ENCODE measurements around the gene ARPC1A.

ARPC1A gene

DNA sequence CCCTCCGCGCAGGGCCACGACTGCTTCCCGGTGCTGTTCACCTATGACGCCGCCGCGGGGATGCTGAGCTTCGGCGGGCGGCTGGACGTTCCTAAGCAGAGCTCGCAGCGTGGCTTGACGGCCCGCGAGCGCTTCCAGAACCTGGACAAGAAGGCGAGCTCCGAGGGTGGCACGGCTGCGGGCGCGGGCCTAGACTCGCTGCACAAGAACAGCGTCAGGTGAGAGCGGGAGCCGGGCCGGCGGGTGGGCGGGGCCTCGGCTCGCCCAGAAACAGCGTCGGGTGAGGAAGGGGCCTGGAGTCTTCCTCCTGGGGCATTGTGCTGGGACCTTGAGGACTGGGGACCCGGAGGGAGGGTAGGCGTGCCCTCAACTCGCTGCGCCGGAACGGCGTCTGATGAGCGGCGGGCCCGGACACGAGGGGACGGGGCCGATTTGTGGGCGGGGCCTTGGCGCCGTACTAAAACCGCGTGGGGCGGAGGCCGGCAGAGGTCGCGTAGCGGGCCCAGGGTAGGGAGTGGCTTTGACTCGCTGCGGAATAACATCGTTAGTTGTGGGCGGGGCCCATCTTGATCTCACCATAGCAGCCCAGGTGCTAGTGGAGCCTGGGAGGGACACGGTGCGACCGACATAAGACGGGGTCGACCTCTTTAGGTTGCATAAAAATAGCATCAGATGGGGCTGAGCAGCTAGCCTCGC lies 67.1 kb downstream of the ARPC1A start:
- Histone ChIP-seq H3K9me3 (ENCODE audit: insufficient read depth, low read length) (no peaks in the 10 kb centered on the region), H3K4me3 (ENCODE audit: insufficient read length, low read depth) (peak overlapping the region; percentile 18), H3K9ac (ENCODE audit: insufficient read length, low read depth) (peak overlapping the region; percentile 17), H3K27me3 (ENCODE audit: insufficient read depth, insufficient read length) (no peaks in the 10 kb centered on the region), H3K4me1 (ENCODE audit: insufficient read depth, insufficient read length) (peaks cover 13% of the 10 kb centered on the region), H3K36me3 (ENCODE audit: insufficient read depth, insufficient read length, low read length) (peaks cover 82% of the 10 kb centered on the region)
- TF ChIP-seq ZNF274 (IDR thresholded peaks at IDR 0.05; ENCODE audit: low read depth, low read length) (no peak), SUZ12 (IDR thresholded peaks at IDR 0.05; ENCODE audit: extremely low read depth, insufficient read depth, insufficient read length) (no peak), YY1 (IDR thresholded peaks at IDR 0.05; ENCODE audit: insufficient read depth, insufficient read length) (no peak)
- peak; percentile 67 for DNase-seq (ENCODE audit: low read depth, low spot score)

DNA sequence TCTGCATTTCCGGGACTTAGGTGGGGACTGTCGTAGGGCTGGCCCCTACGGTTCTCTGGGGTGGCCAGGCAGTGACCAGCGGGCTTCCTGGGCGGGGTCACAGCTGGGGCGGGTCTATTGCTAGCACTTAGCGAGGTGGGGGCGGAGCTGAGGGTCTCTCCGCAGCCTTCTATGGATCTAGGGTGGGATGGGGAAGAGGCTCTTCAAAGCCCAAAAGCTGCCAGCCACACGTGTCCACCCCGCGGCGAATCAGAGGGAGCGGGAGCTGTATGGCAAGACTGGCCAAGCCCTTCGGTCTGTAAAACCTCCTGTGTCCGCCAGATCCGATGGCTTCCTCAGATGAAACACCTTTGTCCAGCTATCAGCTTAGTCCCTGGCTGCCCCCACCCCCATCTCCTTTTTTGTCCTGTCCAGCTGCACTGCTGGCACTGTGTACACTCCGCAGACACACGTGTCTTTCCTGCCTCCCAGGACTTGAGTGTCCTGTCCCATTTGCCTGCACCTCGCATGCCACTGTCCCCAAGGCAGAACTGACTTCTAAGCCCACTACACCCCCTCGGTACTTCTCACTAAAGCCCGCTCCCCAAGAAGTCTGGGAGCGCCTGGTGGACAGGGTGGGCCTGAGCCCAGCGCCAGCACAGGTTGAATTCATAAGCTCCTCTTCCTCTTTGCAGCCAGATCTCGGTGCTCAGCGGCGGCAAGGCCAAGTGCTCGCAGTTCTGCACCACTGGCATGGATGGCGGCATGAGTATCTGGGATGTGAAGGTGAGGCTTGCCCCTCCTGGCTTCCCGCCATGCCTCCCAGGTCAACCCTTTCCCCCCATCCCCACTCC lies 67.9 kb downstream of the ARPC1A start:
- H3K36me3 ChIP-seq (ENCODE audit: insufficient read depth, insufficient read length, low read length) = peaks cover 81% of the 10 kb centered on the region
- DNase-seq (ENCODE audit: low read depth, low spot score) = peak; percentile 73
- no peaks in the 10 kb centered on the region for H3K27me3 ChIP-seq (ENCODE audit: insufficient read depth, insufficient read length)
- peaks cover 13% of the 10 kb centered on the region for H3K4me1 ChIP-seq (ENCODE audit: insufficient read depth, insufficient read length)
- H3K9me3 ChIP-seq (ENCODE audit: insufficient read depth, low read length) = no peaks in the 10 kb centered on the region
- peak overlapping the region; percentile 18 for H3K4me3 ChIP-seq (ENCODE audit: insufficient read length, low read depth)
- peak overlapping the region; percentile 50 for H3K9ac ChIP-seq (ENCODE audit: insufficient read length, low read depth)
- no peak for TF ChIP-seq SUZ12 (IDR thresholded peaks at IDR 0.05; ENCODE audit: extremely low read depth, insufficient read depth, insufficient read length)
- TF ChIP-seq YY1 (IDR thresholded peaks at IDR 0.05; ENCODE audit: insufficient read depth, insufficient read length) = no peak
- no peak for TF ChIP-seq ZNF274 (IDR thresholded peaks at IDR 0.05; ENCODE audit: low read depth, low read length)

GRCh38 chr7:99394188-99394502 lies 68.4 kb downstream of the ARPC1A start:
- Histone ChIP-seq H3K4me1 (ENCODE audit: insufficient read depth, insufficient read length) (peaks cover 13% of the 10 kb centered on the region), H3K36me3 (ENCODE audit: insufficient read depth, insufficient read length, low read length) (peaks cover 86% of the 10 kb centered on the region), H3K9me3 (ENCODE audit: insufficient read depth, low read length) (no peaks in the 10 kb centered on the region), H3K9ac (ENCODE audit: insufficient read length, low read depth) (peak overlapping the region; percentile 50), H3K4me3 (ENCODE audit: insufficient read length, low read depth) (no peak overlapping the region), H3K27me3 (ENCODE audit: insufficient read depth, insufficient read length) (no peaks in the 10 kb centered on the region)
- DNase-seq (ENCODE audit: low read depth, low spot score) = no peak
- no peak for TF ChIP-seq ZNF274 (IDR thresholded peaks at IDR 0.05; ENCODE audit: low read depth, low read length)
- no peak for TF ChIP-seq SUZ12 (IDR thresholded peaks at IDR 0.05; ENCODE audit: extremely low read depth, insufficient read depth, insufficient read length)
- TF ChIP-seq YY1 (IDR thresholded peaks at IDR 0.05; ENCODE audit: insufficient read depth, insufficient read length) = no peak

DNA sequence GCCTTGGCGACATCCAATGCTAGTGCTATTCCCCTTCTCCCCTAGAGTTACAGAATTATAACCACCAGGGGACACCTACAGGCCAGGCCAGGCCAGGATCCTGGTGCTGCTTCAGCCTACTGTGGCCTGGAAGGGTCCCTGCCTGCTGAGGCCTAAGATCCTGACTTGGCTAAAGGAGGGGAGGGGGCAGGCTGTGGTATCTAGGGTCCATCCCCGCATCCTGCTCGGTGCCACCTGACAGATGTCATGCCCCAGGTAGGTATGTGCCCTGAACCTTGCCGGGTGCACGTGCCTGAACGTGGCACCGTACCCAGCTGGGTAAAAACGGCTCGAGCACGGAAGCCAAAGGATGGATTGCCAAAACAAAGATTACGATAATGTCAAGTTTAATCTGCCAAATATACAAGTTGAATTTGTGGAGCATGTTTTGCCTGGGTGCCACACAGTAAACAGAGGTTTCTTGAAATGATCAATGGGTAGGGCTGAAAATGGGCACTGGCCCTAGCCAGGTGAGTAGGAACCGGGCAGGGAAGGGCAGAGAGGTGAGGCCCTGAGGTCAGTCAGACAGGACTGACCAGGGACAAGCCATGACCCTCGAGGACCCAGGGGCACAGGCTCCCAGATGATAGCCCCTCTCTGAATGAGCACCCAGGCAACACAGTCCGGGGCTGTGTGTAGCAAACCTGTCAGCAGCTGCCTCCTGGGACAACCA lies 70.1 kb downstream of the ARPC1A start:
- no peak for DNase-seq (ENCODE audit: low read depth, low spot score)
- H3K4me1 ChIP-seq (ENCODE audit: insufficient read depth, insufficient read length) = peaks cover 13% of the 10 kb centered on the region
- no peaks in the 10 kb centered on the region for H3K9me3 ChIP-seq (ENCODE audit: insufficient read depth, low read length)
- H3K36me3 ChIP-seq (ENCODE audit: insufficient read depth, insufficient read length, low read length) = peaks cover 87% of the 10 kb centered on the region
- TF ChIP-seq YY1 (IDR thresholded peaks at IDR 0.05; ENCODE audit: insufficient read depth, insufficient read length) (no peak), SUZ12 (IDR thresholded peaks at IDR 0.05; ENCODE audit: extremely low read depth, insufficient read depth, insufficient read length) (no peak)
- H3K27me3 ChIP-seq (ENCODE audit: insufficient read depth, insufficient read length) = no peaks in the 10 kb centered on the region
- H3K4me3 ChIP-seq (ENCODE audit: insufficient read length, low read depth) = no peak overlapping the region
- no peak overlapping the region for H3K9ac ChIP-seq (ENCODE audit: insufficient read length, low read depth)

DNA sequence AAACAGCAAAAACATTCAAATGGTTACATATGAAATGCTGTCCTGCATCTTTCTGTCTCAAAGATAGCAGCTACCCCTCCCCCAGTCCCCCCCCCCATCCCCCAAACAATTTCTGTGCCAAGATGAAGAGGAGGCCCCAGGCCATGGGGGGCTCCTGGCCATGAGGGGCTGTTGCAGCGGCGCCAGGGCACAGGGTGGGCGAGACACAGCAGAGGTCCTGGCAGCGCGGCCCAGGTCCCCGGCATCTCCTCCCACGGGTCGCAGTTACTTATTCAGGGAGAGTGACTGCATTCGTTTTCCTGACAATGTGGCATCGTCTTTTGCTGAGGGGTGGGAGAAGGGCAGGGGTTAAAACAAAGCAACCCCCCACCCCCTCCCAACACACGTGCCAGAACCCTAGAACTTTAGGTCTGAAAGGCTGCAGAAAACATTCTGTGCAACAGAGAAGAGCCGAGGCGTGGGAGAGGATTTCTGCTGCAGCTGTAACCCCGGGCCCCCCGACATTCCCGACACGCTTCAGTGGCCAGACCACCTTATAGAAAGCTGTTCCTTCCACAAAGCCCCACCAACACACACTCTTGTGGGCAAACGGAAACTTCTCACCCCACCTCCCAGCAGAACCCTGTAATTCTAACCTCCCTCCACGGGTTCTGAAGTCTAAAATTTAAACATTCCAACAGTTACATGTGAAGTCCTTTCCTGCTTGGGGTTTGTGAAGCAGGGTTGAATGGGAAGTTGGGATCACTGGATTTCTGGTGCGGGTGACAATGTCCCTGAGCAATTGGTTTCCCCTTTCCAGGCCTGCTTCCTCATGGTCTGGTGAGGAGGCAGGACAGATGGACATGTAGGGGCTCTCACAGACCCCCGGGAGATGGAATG lies 71.0 kb downstream of the ARPC1A start:
- Histone ChIP-seq H3K36me3 (ENCODE audit: insufficient read depth, insufficient read length, low read length) (peaks cover 86% of the 10 kb centered on the region), H3K27me3 (ENCODE audit: insufficient read depth, insufficient read length) (no peaks in the 10 kb centered on the region), H3K4me1 (ENCODE audit: insufficient read depth, insufficient read length) (peaks cover 13% of the 10 kb centered on the region), H3K9me3 (ENCODE audit: insufficient read depth, low read length) (no peaks in the 10 kb centered on the region), H3K9ac (ENCODE audit: insufficient read length, low read depth) (no peak overlapping the region), H3K4me3 (ENCODE audit: insufficient read length, low read depth) (no peak overlapping the region)
- DNase-seq (ENCODE audit: low read depth, low spot score) = no peak
- TF ChIP-seq YY1 (IDR thresholded peaks at IDR 0.05; ENCODE audit: insufficient read depth, insufficient read length) (no peak), ZNF274 (IDR thresholded peaks at IDR 0.05; ENCODE audit: low read depth, low read length) (no peak), SUZ12 (IDR thresholded peaks at IDR 0.05; ENCODE audit: extremely low read depth, insufficient read depth, insufficient read length) (no peak)

GRCh38 chr7:99397297-99397983 lies 71.7 kb downstream of the ARPC1A start:
- H3K4me1 ChIP-seq (ENCODE audit: insufficient read depth, insufficient read length) = peaks cover 10% of the 10 kb centered on the region
- no peaks in the 10 kb centered on the region for H3K9me3 ChIP-seq (ENCODE audit: insufficient read depth, low read length)
- H3K4me3 ChIP-seq (ENCODE audit: insufficient read length, low read depth) = no peak overlapping the region
- H3K9ac ChIP-seq (ENCODE audit: insufficient read length, low read depth) = no peak overlapping the region
- H3K36me3 ChIP-seq (ENCODE audit: insufficient read depth, insufficient read length, low read length) = peaks cover 86% of the 10 kb centered on the region
- TF ChIP-seq ZNF274 (IDR thresholded peaks at IDR 0.05; ENCODE audit: low read depth, low read length) (no peak), YY1 (IDR thresholded peaks at IDR 0.05; ENCODE audit: insufficient read depth, insufficient read length) (no peak), SUZ12 (IDR thresholded peaks at IDR 0.05; ENCODE audit: extremely low read depth, insufficient read depth, insufficient read length) (no peak)
- no peak for DNase-seq (ENCODE audit: low read depth, low spot score)
- no peaks in the 10 kb centered on the region for H3K27me3 ChIP-seq (ENCODE audit: insufficient read depth, insufficient read length)
